ENCODE measurements around the gene IL1RAPL1.

IL1RAPL1 gene

GRCh38 chrX:29478336-29479069 is 891.3 kb downstream of the IL1RAPL1 start:
- no peaks in the 10 kb centered on the region for H3K9me3 Mint-ChIP-seq
- no peaks in the 10 kb centered on the region for H3K27me3 Mint-ChIP-seq (ENCODE audit: low read depth)
- H3K4me1 Mint-ChIP-seq (ENCODE audit: low read depth) = no peaks in the 10 kb centered on the region
- no peak overlapping the region for H3K27ac Mint-ChIP-seq
- no peak overlapping the region for H3K4me3 Mint-ChIP-seq
- no peaks in the 10 kb centered on the region for H3K36me3 Mint-ChIP-seq (ENCODE audit: low read depth)

- H3K4me3 Mint-ChIP-seq = no peak overlapping the region
- H3K27me3 Mint-ChIP-seq (ENCODE audit: low read depth) = no peaks in the 10 kb centered on the region
- H3K9me3 Mint-ChIP-seq = no peaks in the 10 kb centered on the region
Observed at GRCh38 chrX:29487214-29487613, 900.0 kb downstream of the IL1RAPL1 start.

GRCh38 chrX:29487714-29488113 is 900.5 kb downstream of the IL1RAPL1 start:
- no peak overlapping the region for H3K4me3 Mint-ChIP-seq
- no peak overlapping the region for H3K27ac Mint-ChIP-seq
- no peaks in the 10 kb centered on the region for H3K27me3 Mint-ChIP-seq (ENCODE audit: low read depth)
- no peaks in the 10 kb centered on the region for H3K9me3 Mint-ChIP-seq
- H3K4me1 Mint-ChIP-seq (ENCODE audit: low read depth) = no peaks in the 10 kb centered on the region
- no peaks in the 10 kb centered on the region for H3K36me3 Mint-ChIP-seq (ENCODE audit: low read depth)

More at GRCh38 chrX:29487214-29487613, 900.0 kb downstream of the IL1RAPL1 start:
- no peaks in the 10 kb centered on the region for H3K4me1 Mint-ChIP-seq (ENCODE audit: low read depth)
- H3K36me3 Mint-ChIP-seq (ENCODE audit: low read depth) = no peaks in the 10 kb centered on the region
- no peak overlapping the region for H3K27ac Mint-ChIP-seq

GRCh38 chrX:29488919-29489318 is 901.7 kb downstream of the IL1RAPL1 start:
- Mint-ChIP-seq H3K36me3 (ENCODE audit: low read depth) (no peaks in the 10 kb centered on the region), H3K27ac (no peak overlapping the region), H3K27me3 (ENCODE audit: low read depth) (no peaks in the 10 kb centered on the region), H3K9me3 (no peaks in the 10 kb centered on the region), H3K4me3 (no peak overlapping the region), H3K4me1 (ENCODE audit: low read depth) (no peaks in the 10 kb centered on the region)

GRCh38 chrX:29490606-29491005 is 903.4 kb downstream of the IL1RAPL1 start:
- H3K27me3 Mint-ChIP-seq (ENCODE audit: low read depth) = no peaks in the 10 kb centered on the region
- no peak overlapping the region for H3K4me3 Mint-ChIP-seq
- no peaks in the 10 kb centered on the region for H3K4me1 Mint-ChIP-seq (ENCODE audit: low read depth)
- H3K9me3 Mint-ChIP-seq = no peaks in the 10 kb centered on the region
- H3K27ac Mint-ChIP-seq = no peak overlapping the region
- no peaks in the 10 kb centered on the region for H3K36me3 Mint-ChIP-seq (ENCODE audit: low read depth)

- Mint-ChIP-seq H3K4me1 (ENCODE audit: low read depth) (no peaks in the 10 kb centered on the region), H3K4me3 (no peak overlapping the region), H3K27ac (no peak overlapping the region), H3K27me3 (ENCODE audit: low read depth) (no peaks in the 10 kb centered on the region), H3K9me3 (no peaks in the 10 kb centered on the region), H3K36me3 (ENCODE audit: low read depth) (no peaks in the 10 kb centered on the region)
Observed at GRCh38 chrX:29491659-29492058, 904.4 kb downstream of the IL1RAPL1 start.

- Mint-ChIP-seq H3K27ac (no peak overlapping the region), H3K4me1 (ENCODE audit: low read depth) (no peaks in the 10 kb centered on the region), H3K36me3 (ENCODE audit: low read depth) (no peaks in the 10 kb centered on the region), H3K9me3 (peaks cover 4% of the 10 kb centered on the region), H3K4me3 (no peak overlapping the region), H3K27me3 (ENCODE audit: low read depth) (no peaks in the 10 kb centered on the region)
Observed at GRCh38 chrX:29496636-29497180, 909.5 kb downstream of the IL1RAPL1 start.

- Mint-ChIP-seq H3K9me3 (peaks cover 10% of the 10 kb centered on the region), H3K36me3 (ENCODE audit: low read depth) (no peaks in the 10 kb centered on the region), H3K27me3 (ENCODE audit: low read depth) (no peaks in the 10 kb centered on the region), H3K27ac (no peak overlapping the region), H3K4me1 (ENCODE audit: low read depth) (no peaks in the 10 kb centered on the region), H3K4me3 (no peak overlapping the region)
Observed at GRCh38 chrX:29506729-29507128, 919.5 kb downstream of the IL1RAPL1 start.

GRCh38 chrX:29518100-29518499 is 930.9 kb downstream of the IL1RAPL1 start:
- no peak overlapping the region for H3K4me3 Mint-ChIP-seq
- H3K4me1 Mint-ChIP-seq (ENCODE audit: low read depth) = no peaks in the 10 kb centered on the region
- no peaks in the 10 kb centered on the region for H3K9me3 Mint-ChIP-seq
- no peaks in the 10 kb centered on the region for H3K27me3 Mint-ChIP-seq (ENCODE audit: low read depth)
- H3K27ac Mint-ChIP-seq = no peak overlapping the region
- no peaks in the 10 kb centered on the region for H3K36me3 Mint-ChIP-seq (ENCODE audit: low read depth)

GRCh38 chrX:29528281-29528680 is 941.0 kb downstream of the IL1RAPL1 start:
- H3K4me3 Mint-ChIP-seq = no peak overlapping the region
- no peaks in the 10 kb centered on the region for H3K27me3 Mint-ChIP-seq (ENCODE audit: low read depth)
- no peak overlapping the region for H3K27ac Mint-ChIP-seq
- H3K4me1 Mint-ChIP-seq (ENCODE audit: low read depth) = no peaks in the 10 kb centered on the region
- no peaks in the 10 kb centered on the region for H3K9me3 Mint-ChIP-seq
- no peaks in the 10 kb centered on the region for H3K36me3 Mint-ChIP-seq (ENCODE audit: low read depth)

- no peaks in the 10 kb centered on the region for H3K27me3 Mint-ChIP-seq (ENCODE audit: low read depth)
- no peak overlapping the region for H3K27ac Mint-ChIP-seq
- H3K36me3 Mint-ChIP-seq (ENCODE audit: low read depth) = no peaks in the 10 kb centered on the region
- no peaks in the 10 kb centered on the region for H3K4me1 Mint-ChIP-seq (ENCODE audit: low read depth)
- H3K9me3 Mint-ChIP-seq = no peaks in the 10 kb centered on the region
- no peak overlapping the region for H3K4me3 Mint-ChIP-seq
Observed at GRCh38 chrX:29530501-29530900, 943.3 kb downstream of the IL1RAPL1 start.

GRCh38 chrX:29531336-29531735 is 944.1 kb downstream of the IL1RAPL1 start:
- H3K36me3 Mint-ChIP-seq (ENCODE audit: low read depth) = no peaks in the 10 kb centered on the region
- H3K9me3 Mint-ChIP-seq = no peaks in the 10 kb centered on the region
- no peak overlapping the region for H3K4me3 Mint-ChIP-seq
- H3K27me3 Mint-ChIP-seq (ENCODE audit: low read depth) = no peaks in the 10 kb centered on the region
- no peaks in the 10 kb centered on the region for H3K4me1 Mint-ChIP-seq (ENCODE audit: low read depth)
- H3K27ac Mint-ChIP-seq = no peak overlapping the region

- Mint-ChIP-seq H3K36me3 (ENCODE audit: low read depth) (no peaks in the 10 kb centered on the region), H3K27me3 (ENCODE audit: low read depth) (no peaks in the 10 kb centered on the region), H3K4me3 (no peak overlapping the region), H3K9me3 (no peaks in the 10 kb centered on the region), H3K4me1 (ENCODE audit: low read depth) (no peaks in the 10 kb centered on the region), H3K27ac (no peak overlapping the region)
Observed at GRCh38 chrX:29535212-29536162, 948.2 kb downstream of the IL1RAPL1 start.

GRCh38 chrX:29541038-29541437 is 953.8 kb downstream of the IL1RAPL1 start:
- Mint-ChIP-seq H3K9me3 (no peaks in the 10 kb centered on the region), H3K4me1 (ENCODE audit: low read depth) (no peaks in the 10 kb centered on the region), H3K4me3 (no peak overlapping the region), H3K36me3 (ENCODE audit: low read depth) (no peaks in the 10 kb centered on the region), H3K27me3 (ENCODE audit: low read depth) (no peaks in the 10 kb centered on the region), H3K27ac (no peak overlapping the region)

- Mint-ChIP-seq H3K36me3 (ENCODE audit: low read depth) (no peaks in the 10 kb centered on the region), H3K27ac (no peak overlapping the region), H3K9me3 (no peaks in the 10 kb centered on the region), H3K4me1 (ENCODE audit: low read depth) (no peaks in the 10 kb centered on the region), H3K4me3 (no peak overlapping the region), H3K27me3 (ENCODE audit: low read depth) (no peaks in the 10 kb centered on the region)
Observed at GRCh38 chrX:29542152-29542551, 954.9 kb downstream of the IL1RAPL1 start.
